Esophagus muscularis mucosa (tissue), 4 donors: ENCODE measurements around the gene SPECC1.

Source experiments
- CTCF ChIP-seq, 3 experiments: fragments of 200-600 bp in 2 of 3; fragments of 450-650 bp in 1 of 3; sonication (generic) in 2 of 3; IDR thresholded peaks; one replicate each; pipeline ENCODE4 v1.5.1; 2017 to 2019; ENCODE audit warnings: antibody characterized with exemption in 3 of 3, mild to moderate bottlenecking in 2 of 3, moderate library complexity in 1 of 3
- EP300 ChIP-seq: sonication (generic); formaldehyde crosslinking; IDR thresholded peaks from one replicate; pipeline ENCODE4 v1.6.1; 2017; ENCODE audit warnings: antibody characterized with exemption
- POLR2A ChIP-seq: fragments of 450-650 bp; IDR thresholded peaks from one replicate; pipeline ENCODE4 v1.6.1; 2017; ENCODE audit warnings: antibody characterized with exemption, moderate library complexity, mild to moderate bottlenecking, low read depth
- POLR2AphosphoS5 ChIP-seq, 2 donors: sonication (generic); formaldehyde crosslinking; IDR thresholded peaks; one replicate each; pipeline ENCODE4 v1.6.1; 2017; ENCODE audit warnings: antibody characterized with exemption in 2 of 2

DNA sequence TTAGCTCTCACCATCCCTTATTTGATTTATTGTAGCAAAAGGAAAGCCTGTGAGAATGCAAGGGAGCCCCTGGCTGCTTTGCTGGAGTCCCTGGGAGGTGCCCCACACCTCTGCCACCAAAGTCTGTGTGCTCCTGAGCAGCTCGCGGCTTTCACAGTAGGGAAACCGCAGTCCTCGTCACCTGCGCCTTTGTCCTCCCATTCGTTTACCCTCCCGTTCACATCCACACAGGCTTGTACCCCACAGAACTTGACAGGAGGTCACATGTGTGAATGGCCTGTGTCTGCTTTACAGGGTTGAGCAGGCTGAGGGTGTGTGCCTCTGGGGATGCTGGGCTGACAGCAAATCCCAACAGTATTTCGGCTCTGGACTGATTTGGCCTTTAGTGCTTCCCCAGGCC is 305.7 kb downstream of the SPECC1 start:
- no peak for TF ChIP-seq CTCF (IDR thresholded peaks at IDR 0.05)
- no peak for TF ChIP-seq EP300
- TF ChIP-seq POLR2A, result no peak
- TF ChIP-seq POLR2AphosphoS5 (IDR thresholded peaks at IDR 0.05), result no peak
